Measurements from ENCODE around the gene STK17B. TPM values are rescaled to one million over a fixed set of nuclear protein-coding genes. Genes with fewer than 3 reads are reported as not detected.

The STK17B gene
- total RNA-seq, 2 experiments from 2014 or later, result 237 to 250 TPM

GRCh38 chr2:196162586-196163175 is 8.7 kb downstream of the STK17B start:
- no peaks in the 10 kb centered on the region for H3K9me3 Mint-ChIP-seq
- CTCF ChIA-PET, result interaction anchor here (0.9 to 5.2 kb wide), 10 partner anchors 9 to 114 kb away, joined by 3 to 32 read pairs (median 4); no protein-coding TSS in a partner anchor
- intact Hi-C loops (cut with micrococcal nuclease), result loop anchor here (5.0 kb wide), 1 partner anchor 115 kb away; no protein-coding TSS in a partner anchor
- peak; percentile 44 for DNase-seq
- ATAC-seq, result peak; percentile 27
- no peaks in the 10 kb centered on the region for H3K27me3 Mint-ChIP-seq
- H3K36me3 Mint-ChIP-seq (ENCODE audit: low read depth), result peaks cover 85% of the 10 kb centered on the region
- peaks cover 41% of the 10 kb centered on the region for H3K4me1 Mint-ChIP-seq (ENCODE audit: low read depth)
- H3K4me3 Mint-ChIP-seq, result peak overlapping the region; percentile 99
- POLR2A ChIA-PET, result interaction anchor here (0.8 to 9.8 kb wide), 14 partner anchors 8 to 113 kb away, joined by 3 to 145 read pairs (median 6); partner anchors contain the start of gene STK17B
- no peak for TF ChIP-seq CTCF (IDR thresholded peaks at IDR 0.05)
- H3K27ac Mint-ChIP-seq, result peak overlapping the region; percentile 83

- Mint-ChIP-seq H3K9me3 (no peaks in the 10 kb centered on the region), H3K27ac (peak overlapping the region; percentile 83), H3K4me3 (peak overlapping the region; percentile 99), H3K27me3 (no peaks in the 10 kb centered on the region), H3K4me1 (ENCODE audit: low read depth) (peaks cover 47% of the 10 kb centered on the region), H3K36me3 (ENCODE audit: low read depth) (peaks cover 86% of the 10 kb centered on the region)
- DNase-seq, result no peak
- intact Hi-C loops (cut with micrococcal nuclease), result loop anchor here (5.0 kb wide), 1 partner anchor 116 kb away; no protein-coding TSS in a partner anchor
- TF ChIP-seq CTCF (IDR thresholded peaks at IDR 0.05), result no peak
- ATAC-seq, result no peak
- POLR2A ChIA-PET, result interaction anchor here (0.6 to 9.8 kb wide), 10 partner anchors 9 to 120 kb away, joined by 3 to 145 read pairs (median 4); partner anchors contain the start of gene STK17B
- CTCF ChIA-PET, result interaction anchor here (1.1 to 1.4 kb wide), 3 partner anchors 12 to 83 kb away, joined by 3 to 5 read pairs (median 3); no protein-coding TSS in a partner anchor
These were observed 10.4 kb downstream of the STK17B start for GRCh38 chr2:196160946-196161345.

GRCh38 chr2:196160101-196160500 is 11.3 kb downstream of the STK17B start:
- Mint-ChIP-seq H3K4me3 (peak overlapping the region; percentile 99), H3K36me3 (ENCODE audit: low read depth) (peaks cover 86% of the 10 kb centered on the region), H3K27me3 (no peaks in the 10 kb centered on the region), H3K27ac (peak overlapping the region; percentile 83), H3K4me1 (ENCODE audit: low read depth) (peaks cover 49% of the 10 kb centered on the region), H3K9me3 (no peaks in the 10 kb centered on the region)
- peak; percentile 84 for DNase-seq
- no peak for TF ChIP-seq CTCF (IDR thresholded peaks at IDR 0.05)
- peak; percentile 40 for ATAC-seq
- CTCF ChIA-PET, result interaction anchor here (0.9 to 3.7 kb wide), 5 partner anchors 9 to 116 kb away, joined by 3 to 16 read pairs (median 3); no protein-coding TSS in a partner anchor
- POLR2A ChIA-PET, result interaction anchor here (0.6 to 9.8 kb wide), 14 partner anchors 8 to 598 kb away, joined by 3 to 145 read pairs (median 4); partner anchors contain the start of gene STK17B
- intact Hi-C loops (cut with micrococcal nuclease), result loop anchor here (5.0 kb wide), 1 partner anchor 117 kb away; no protein-coding TSS in a partner anchor

GRCh38 chr2:196159221-196159892 is 12.0 kb downstream of the STK17B start:
- no peak for ATAC-seq
- ChIA-PET CTCF (interaction anchor here (0.9 to 3.7 kb wide), 4 partner anchors 10 to 117 kb away, joined by 3 to 16 read pairs (median 3); no protein-coding TSS in a partner anchor), POLR2A (interaction anchor here (0.6 to 9.8 kb wide), 16 partner anchors 8 to 598 kb away, joined by 3 to 145 read pairs (median 4); partner anchors contain the start of gene STK17B)
- intact Hi-C loops (cut with micrococcal nuclease), result no loop called here
- H3K4me3 Mint-ChIP-seq, result peak overlapping the region; percentile 65
- peak overlapping the region; percentile 91 for H3K27ac Mint-ChIP-seq
- peaks cover under 1% of the 10 kb centered on the region for H3K9me3 Mint-ChIP-seq
- H3K36me3 Mint-ChIP-seq (ENCODE audit: low read depth), result peaks cover 86% of the 10 kb centered on the region
- DNase-seq, result peak; percentile 63
- TF ChIP-seq CTCF (IDR thresholded peaks at IDR 0.05), result no peak
- no peaks in the 10 kb centered on the region for H3K27me3 Mint-ChIP-seq
- H3K4me1 Mint-ChIP-seq (ENCODE audit: low read depth), result peaks cover 50% of the 10 kb centered on the region

Data from activated CD8-positive, alpha-beta T cell treated with anti-CD3 and anti-CD28 coated beads for 36 hours (primary cell).